Activated T-cell treated with anti-CD3 and anti-CD28 coated beads, Interleukin-2, amount 50 U/mL, for 48 hours (primary cell): ENCODE measurements around the gene TRIM69.
A peak's percentile ranks its signal among the peaks of the same experiment; 100 is the strongest.
"Not testable (repeated sequence)": the region's sequence is repeated elsewhere in the genome, so short reads cannot be mapped to it uniquely, and the experiment has no call there.

Experiments used
- DNase-seq, 2 experiments: peaks; one replicate each; pipeline ENCODE4 v3.0.0-alpha.2; 2020

TRIM69 gene

GRCh38 chr15:44736181-44736765 lies at the start of gene TRIM69:
TSS of gene TRIM69 (plus strand) at chr15:44736528. CDS start at chr15:44736705, 177 bp downstream.
- no peak for DNase-seq

DNA sequence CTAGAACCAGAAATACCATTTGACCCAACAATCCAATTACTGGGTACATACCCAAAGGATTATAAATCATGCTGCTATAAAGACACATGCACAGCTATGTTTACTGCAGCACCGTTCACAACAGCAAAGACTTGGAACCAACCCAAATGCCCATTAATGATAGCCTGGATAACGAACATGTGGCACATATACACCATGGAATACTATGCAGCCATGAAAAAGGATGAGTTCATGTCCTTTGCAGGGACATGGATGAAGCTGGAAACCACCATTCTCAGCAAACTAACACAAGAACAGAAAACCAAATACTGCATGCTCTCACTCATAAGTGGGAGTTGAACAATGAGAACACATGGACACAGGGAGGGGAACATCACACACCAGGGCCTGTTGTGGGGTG lies 47.0 kb upstream of the TRIM69 start:
- DNase-seq = not testable (repeated sequence)

DNA sequence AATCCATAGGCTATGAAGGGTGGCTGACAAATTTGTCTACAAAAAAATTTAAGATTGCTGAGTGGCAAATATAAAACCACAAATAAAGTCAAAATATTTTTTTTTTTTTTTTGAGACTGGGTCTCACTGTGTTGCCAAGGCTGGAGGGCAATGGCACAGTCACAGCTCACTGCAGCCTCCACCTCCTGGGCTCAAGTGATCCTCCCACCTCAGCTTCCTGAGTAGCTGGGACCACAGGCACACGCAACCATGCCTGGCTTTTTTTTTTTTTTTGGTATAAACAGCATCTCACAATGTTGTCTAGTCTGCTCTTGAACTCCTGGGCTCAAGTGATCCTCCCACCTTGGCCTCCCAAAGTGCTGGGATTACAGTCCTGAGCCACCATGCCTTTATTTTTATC lies 46.1 kb upstream of the TRIM69 start:
- not testable (repeated sequence) for DNase-seq

- no peak for DNase-seq
These were observed 43.7 kb upstream of the TRIM69 start for GRCh38 chr15:44692659-44693058.

DNA sequence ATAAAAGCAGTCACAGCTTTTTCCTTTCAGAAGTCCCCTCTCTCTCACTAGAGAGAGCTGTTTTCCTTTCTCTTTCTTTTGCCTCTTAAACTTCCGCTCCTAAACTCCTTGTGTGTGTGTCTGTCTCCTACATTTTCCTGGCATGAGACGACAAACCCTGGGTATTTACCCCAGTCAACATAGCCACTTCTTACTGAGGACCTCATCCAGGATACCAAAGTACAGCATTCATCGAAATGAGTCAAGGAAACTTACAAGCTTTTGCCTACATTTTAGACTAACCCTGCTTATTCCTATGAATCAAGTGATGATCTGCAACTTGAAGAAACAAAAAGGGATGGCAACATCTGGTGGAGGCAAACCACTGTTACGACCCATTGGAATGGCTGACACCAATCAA lies 41.9 kb upstream of the TRIM69 start:
- DNase-seq = no peak

DNA sequence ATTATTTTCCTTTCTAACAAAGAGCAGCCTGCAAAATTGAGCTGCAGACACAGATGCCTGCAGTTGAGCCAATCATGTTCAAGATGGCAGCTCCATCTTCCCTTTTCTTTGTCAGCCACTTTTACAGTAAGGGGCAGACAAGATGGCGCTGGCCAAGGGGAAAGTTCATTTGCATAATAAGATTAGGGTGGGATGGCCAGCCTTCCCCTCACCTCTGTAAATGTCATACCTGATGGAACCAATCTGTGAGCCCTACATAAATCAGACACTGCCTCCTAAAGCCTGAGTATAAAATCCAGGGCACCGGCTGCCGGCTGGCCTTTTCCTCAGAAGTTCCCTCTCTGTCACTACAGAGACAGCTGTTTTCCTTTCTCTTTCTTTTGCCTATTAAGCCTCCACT lies 41.0 kb upstream of the TRIM69 start:
- DNase-seq = no peak

- DNase-seq = no peak
These were observed 39.3 kb upstream of the TRIM69 start for GRCh38 chr15:44697014-44697413.

GRCh38 chr15:44698641-44699040 lies 37.7 kb upstream of the TRIM69 start:
- DNase-seq = no peak

DNA sequence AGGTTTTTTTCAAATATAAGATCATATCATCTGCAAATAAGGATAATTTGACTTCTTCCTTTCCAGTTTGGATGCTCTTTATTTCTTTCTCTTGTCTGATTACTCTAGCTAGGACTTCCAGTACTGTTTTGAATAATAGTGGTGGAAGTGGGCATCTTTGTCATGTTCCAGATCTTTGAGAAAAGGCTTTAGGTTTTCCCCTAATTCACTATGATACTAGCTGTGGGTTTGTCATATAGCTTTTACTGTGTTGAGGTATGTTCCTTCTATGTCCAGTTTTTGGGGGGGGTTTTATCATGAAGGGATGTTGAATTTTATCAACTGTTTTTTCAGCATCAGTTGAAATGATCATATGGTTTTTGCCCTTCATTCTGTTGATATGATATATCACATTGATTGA lies 35.7 kb upstream of the TRIM69 start:
- not testable (repeated sequence) for DNase-seq

- DNase-seq = no peak
These were observed 30.3 kb upstream of the TRIM69 start for GRCh38 chr15:44705986-44706385.

GRCh38 chr15:44706401-44706800 lies 29.9 kb upstream of the TRIM69 start:
- DNase-seq = no peak

DNA sequence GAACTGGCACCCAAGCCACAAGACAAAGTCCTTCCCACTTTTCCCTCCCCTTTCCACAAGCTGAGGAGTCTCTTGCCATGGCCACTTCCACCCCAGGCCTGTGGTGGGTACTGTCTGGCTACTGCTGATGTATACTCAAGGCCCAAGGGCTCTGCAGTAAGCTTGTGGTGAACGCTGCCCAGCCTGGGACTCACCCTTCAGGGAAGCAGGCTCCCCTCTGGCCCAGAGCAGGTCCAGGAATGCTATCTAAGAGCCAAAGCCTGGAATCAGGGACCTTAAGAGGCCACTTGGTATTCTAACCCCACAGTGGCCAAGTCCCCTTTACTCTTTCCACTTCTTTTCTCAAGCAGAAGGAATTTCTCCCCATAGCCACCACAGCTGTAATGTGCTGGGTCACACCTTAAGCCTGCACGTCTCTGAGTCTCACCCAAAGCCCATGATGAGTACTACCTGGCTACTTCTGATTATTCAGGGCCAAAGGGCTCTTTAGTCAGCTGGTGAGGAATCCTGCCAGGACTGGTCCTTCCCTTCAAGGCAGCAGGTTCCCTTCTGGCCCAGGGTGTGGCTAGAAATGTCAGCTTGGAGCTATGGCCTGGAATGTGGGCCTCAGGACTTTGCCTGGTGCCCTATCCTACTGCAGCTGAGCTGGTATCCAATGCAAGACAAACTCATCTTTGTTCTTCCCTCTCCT lies 29.2 kb upstream of the TRIM69 start:
- DNase-seq = no peak

DNA sequence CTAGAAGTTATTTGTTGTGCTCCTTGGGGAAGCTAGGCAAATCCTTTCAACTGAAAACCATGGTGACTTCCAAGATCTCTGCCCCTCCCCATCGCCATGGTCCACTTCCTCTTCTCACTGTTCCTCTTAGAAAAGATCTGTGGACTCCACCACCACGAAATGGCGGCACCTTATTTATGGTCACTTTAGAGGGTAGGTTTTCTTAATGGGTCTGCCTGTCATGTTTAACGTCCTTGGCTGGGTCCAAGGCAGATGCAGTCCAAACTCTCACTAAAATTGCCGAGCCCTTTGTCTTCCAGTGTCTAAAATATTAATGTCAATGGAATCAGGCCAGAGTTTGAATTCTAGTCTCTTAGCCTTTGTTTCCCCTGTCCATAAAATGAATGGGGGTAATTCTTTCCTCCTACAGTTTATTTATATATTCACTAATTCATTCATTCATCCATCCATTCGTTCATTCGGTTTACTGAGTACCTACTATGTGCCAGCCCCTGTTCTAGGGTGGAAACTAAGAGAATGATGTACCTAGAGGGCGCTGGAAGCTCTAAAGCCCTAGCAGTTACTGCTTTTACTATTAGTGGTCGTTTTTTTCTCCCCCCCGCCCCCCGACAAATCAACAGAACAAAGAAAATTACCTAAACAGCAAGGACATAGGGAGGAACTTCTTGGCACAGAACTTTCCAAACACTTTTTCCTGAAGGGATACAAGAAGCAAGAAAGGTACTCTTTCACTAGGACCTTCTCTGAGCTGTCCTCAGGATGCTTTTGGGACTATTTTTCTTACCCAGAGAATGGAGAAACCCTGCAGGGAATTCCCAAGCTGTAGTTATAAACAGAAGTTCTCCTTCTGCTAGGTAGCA lies 25.9 kb upstream of the TRIM69 start:
- peak; percentile 64 to 65 for DNase-seq

DNA sequence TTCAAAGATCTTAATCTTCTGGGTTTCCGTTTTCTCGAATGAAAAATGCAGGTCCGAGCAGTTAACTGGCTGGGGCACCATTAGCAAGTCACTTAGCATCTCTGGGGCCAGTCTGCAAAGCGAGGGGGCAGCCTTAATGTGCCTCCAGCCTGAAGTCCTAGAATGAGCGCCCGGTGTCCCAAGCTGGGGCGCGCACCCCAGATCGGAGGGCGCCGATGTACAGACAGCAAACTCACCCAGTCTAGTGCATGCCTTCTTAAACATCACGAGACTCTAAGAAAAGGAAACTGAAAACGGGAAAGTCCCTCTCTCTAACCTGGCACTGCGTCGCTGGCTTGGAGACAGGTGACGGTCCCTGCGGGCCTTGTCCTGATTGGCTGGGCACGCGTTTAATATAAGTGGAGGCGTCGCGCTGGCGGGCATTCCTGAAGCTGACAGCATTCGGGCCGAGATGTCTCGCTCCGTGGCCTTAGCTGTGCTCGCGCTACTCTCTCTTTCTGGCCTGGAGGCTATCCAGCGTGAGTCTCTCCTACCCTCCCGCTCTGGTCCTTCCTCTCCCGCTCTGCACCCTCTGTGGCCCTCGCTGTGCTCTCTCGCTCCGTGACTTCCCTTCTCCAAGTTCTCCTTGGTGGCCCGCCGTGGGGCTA lies 25.1 kb upstream of the TRIM69 start, which contains the start of the genes B2M and PATL2:
B2M (plus strand) TSS at position 422 of the 647 bp plus-strand sequence; CDS start at position 452, 30 bp downstream.
PATL2 (minus strand) TSS at position 228 of the 647 bp plus-strand sequence. CDS start 34,833 bp downstream, outside the sequence.
- peak; percentile 98 for DNase-seq

GRCh38 chr15:44711743-44712345 lies 24.5 kb upstream of the TRIM69 start:
- peak in 1 of 2 experiments; percentile 73 for DNase-seq

DNA sequence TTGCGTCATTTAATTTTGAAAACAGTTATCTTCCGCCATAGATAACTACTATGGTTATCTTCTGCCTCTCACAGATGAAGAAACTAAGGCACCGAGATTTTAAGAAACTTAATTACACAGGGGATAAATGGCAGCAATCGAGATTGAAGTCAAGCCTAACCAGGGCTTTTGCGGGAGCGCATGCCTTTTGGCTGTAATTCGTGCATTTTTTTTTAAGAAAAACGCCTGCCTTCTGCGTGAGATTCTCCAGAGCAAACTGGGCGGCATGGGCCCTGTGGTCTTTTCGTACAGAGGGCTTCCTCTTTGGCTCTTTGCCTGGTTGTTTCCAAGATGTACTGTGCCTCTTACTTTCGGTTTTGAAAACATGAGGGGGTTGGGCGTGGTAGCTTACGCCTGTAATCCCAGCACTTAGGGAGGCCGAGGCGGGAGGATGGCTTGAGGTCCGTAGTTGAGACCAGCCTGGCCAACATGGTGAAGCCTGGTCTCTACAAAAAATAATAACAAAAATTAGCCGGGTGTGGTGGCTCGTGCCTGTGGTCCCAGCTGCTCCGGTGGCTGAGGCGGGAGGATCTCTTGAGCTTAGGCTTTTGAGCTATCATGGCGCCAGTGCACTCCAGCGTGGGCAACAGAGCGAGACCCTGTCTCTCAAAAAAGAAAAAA lies 23.9 kb upstream of the TRIM69 start:
- DNase-seq = peak; percentile 72 to 73

- DNase-seq = no peak
These were observed 23.0 kb upstream of the TRIM69 start for GRCh38 chr15:44713006-44713966.

- no peak for DNase-seq
These were observed 21.1 kb upstream of the TRIM69 start for GRCh38 chr15:44715142-44715796.

- DNase-seq = no peak
These were observed 20.5 kb upstream of the TRIM69 start for GRCh38 chr15:44715797-44716334.
